Measurements from ENCODE around the gene KRT75.
"Not testable (repeated sequence)": the region's sequence is repeated elsewhere in the genome, so short reads cannot be mapped to it uniquely, and the experiment has no call there.

Gene KRT75

GRCh38 chr12:52434081-52434733 is at the start of gene KRT75:
Gene KRT75, minus strand, starts transcription at chr12:52434371. Its CDS starts 67 bp downstream, at chr12:52434304.
- no peak for DNase-seq

GRCh38 chr12:52480073-52480472 is 45.9 kb upstream of the KRT75 start:
- no peak for DNase-seq

GRCh38 chr12:52477651-52478050 is 43.5 kb upstream of the KRT75 start:
- DNase-seq = no peak

- DNase-seq = no peak
These were observed 40.0 kb upstream of the KRT75 start for GRCh38 chr12:52474212-52474611.

GRCh38 chr12:52473768-52474167 is 39.6 kb upstream of the KRT75 start, which contains the start of gene KRT6C:
Gene KRT6C, minus strand, starts transcription at chr12:52473805. Its CDS starts 68 bp downstream, at chr12:52473737.
- DNase-seq = no peak

GRCh38 chr12:52469853-52470252 is 35.7 kb upstream of the KRT75 start:
- no peak for DNase-seq

GRCh38 chr12:52464897-52465296 is 30.7 kb upstream of the KRT75 start:
- DNase-seq = no peak

- DNase-seq = no peak
These were observed 27.5 kb upstream of the KRT75 start for GRCh38 chr12:52461693-52462092.

GRCh38 chr12:52458861-52459260 is 24.7 kb upstream of the KRT75 start:
- DNase-seq = no peak

GRCh38 chr12:52455821-52456220 is 21.6 kb upstream of the KRT75 start:
- DNase-seq = no peak

GRCh38 chr12:52454411-52455201 is 20.4 kb upstream of the KRT75 start:
- no peak for DNase-seq

GRCh38 chr12:52452101-52452500 is 17.9 kb upstream of the KRT75 start, which contains the start of gene KRT6B:
Gene KRT6B, minus strand, starts transcription at chr12:52452146. Its CDS starts 68 bp downstream, at chr12:52452078.
- no peak for DNase-seq

GRCh38 chr12:52448228-52448627 is 14.1 kb upstream of the KRT75 start:
- DNase-seq = no peak

- DNase-seq = not testable (repeated sequence)
These were observed 13.0 kb upstream of the KRT75 start for GRCh38 chr12:52447196-52447595.

- DNase-seq = no peak
These were observed 12.3 kb upstream of the KRT75 start for GRCh38 chr12:52446367-52447045.

GRCh38 chr12:52445876-52446275 is 11.7 kb upstream of the KRT75 start:
- no peak for DNase-seq

GRCh38 chr12:52444647-52445595 is 10.8 kb upstream of the KRT75 start:
- no peak for DNase-seq

- DNase-seq = no peak
These were observed 9.8 kb upstream of the KRT75 start for GRCh38 chr12:52443966-52444365.

- no peak for DNase-seq
These were observed 8.5 kb upstream of the KRT75 start for GRCh38 chr12:52442600-52443061.

- DNase-seq = no peak
These were observed 7.2 kb upstream of the KRT75 start for GRCh38 chr12:52441320-52441911.

- no peak for DNase-seq
These were observed 6.7 kb upstream of the KRT75 start for GRCh38 chr12:52440821-52441319.

GRCh38 chr12:52439845-52440244 is 5.7 kb upstream of the KRT75 start:
- DNase-seq = no peak

Measured in stimulated activated CD4-positive, alpha-beta T cell treated with anti-CD3 and anti-CD28 coated beads, Interleukin-1b, Interleukin-23, amount 100 ng/mL, for 48 hours (primary cell).